Left ventricle myocardium inferior (tissue), 1 donor: ENCODE data around the gene CDC42EP1. TPM values are rescaled to one million over a fixed set of nuclear protein-coding genes. Genes with fewer than 3 reads are reported as not detected.
"Not testable (repeated sequence)": the region's sequence is repeated elsewhere in the genome, so short reads cannot be mapped to it uniquely, and the experiment has no call there.

Experiments
- DNase-seq: peaks from one replicate; pipeline ENCODE4 v3.0.0-alpha.2; 2020
- H3K27ac ChIP-seq: fragments of 200-600 bp; replicated peaks from 2 replicates; pipeline ENCODE4 v1.8.0; 2021
- H3K27me3 ChIP-seq: fragments of 200-600 bp; 2 replicates; pipeline ENCODE4 v1.8.0; 2021; ENCODE audit warnings: low read depth
- H3K36me3 ChIP-seq: fragments of 200-600 bp; 2 replicates; pipeline ENCODE4 v1.8.0; 2021
- H3K4me1 ChIP-seq: fragments of 200-600 bp; 2 replicates; pipeline ENCODE4 v1.8.0; 2021
- H3K4me3 ChIP-seq: fragments of 200-600 bp; 2 replicates; pipeline ENCODE4 v1.8.0; 2021; ENCODE audit warnings: mild to moderate bottlenecking, moderate library complexity
- H3K9me3 ChIP-seq: fragments of 200-600 bp; replicated peaks from 2 replicates; pipeline ENCODE4 v1.8.0; 2021
- CTCF ChIP-seq: fragments of 200-600 bp; IDR thresholded peaks from 2 replicates; pipeline ENCODE4 v1.8.0; 2021; ENCODE audit warnings: antibody characterized with exemption, mild to moderate bottlenecking, borderline replicate concordance
- intact Hi-C: fragments of 100-400 bp; cut with micrococcal nuclease; formaldehyde crosslinking; loops from one replicate; pipeline ENCODE4 v1.11.0; 2022
- total RNA-seq: library from RNA; stranded (reverse); fragmentation: NEBNext Ultra II Directional; extraction: Animal tissue kit (Norgen Biotek cat#: 25700); gene quantifications from one replicate; pipeline ENCODE4 v1.2.1, GENCODE V29; 2021
- donor health status: DM: no; HTN: yes; CAD: no; lungs with severe emphysema.

Gene CDC42EP1
- total RNA-seq, 1 donor from 2014 or later: 17.7 TPM

DNA sequence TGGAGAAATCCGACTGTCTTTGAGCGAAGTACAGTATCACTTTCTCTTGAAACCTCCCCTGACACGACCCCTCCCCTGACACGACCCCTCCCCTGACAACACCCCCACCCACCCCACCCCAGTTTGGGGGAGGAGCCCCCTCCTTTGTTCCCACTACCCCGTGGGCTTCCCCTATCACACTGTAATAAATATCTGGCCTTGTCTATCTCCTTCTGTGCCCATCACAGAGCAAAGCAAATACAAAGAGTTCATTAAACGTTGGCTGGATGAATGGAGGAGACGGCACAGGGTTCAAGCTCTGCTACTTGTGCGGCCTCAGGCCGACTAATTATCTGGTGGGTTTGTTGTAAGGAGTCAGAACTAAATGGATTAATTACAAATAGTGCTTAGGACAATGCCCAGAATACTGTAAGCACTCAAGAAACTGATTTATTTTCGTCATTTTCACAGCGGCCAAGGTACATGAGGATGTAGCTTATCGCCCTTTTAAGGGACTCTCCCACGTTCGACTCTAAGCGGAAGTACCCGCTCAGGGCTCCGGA, 47.7 kb downstream of the CDC42EP1 start:
- intact Hi-C loops: no loop called here
- H3K4me1 ChIP-seq: peaks cover 46% of the 10 kb centered on the region
- peak overlapping the region; percentile 98 for H3K27ac ChIP-seq
- H3K36me3 ChIP-seq: no peaks in the 10 kb centered on the region
- no peak for DNase-seq
- peak overlapping the region; percentile 92 for H3K4me3 ChIP-seq
- peaks cover 3% of the 10 kb centered on the region for H3K27me3 ChIP-seq
- no peak for TF ChIP-seq CTCF
- H3K9me3 ChIP-seq: no peaks in the 10 kb centered on the region

- Histone ChIP-seq H3K36me3 (no peaks in the 10 kb centered on the region), H3K27me3 (no peaks in the 10 kb centered on the region), H3K27ac (peak within 1 kb of the TSS; percentile 98), H3K9me3 (no peaks in the 10 kb centered on the region), H3K4me1 (peaks cover 48% of the 10 kb centered on the region), H3K4me3 (peak within 1 kb of the TSS; percentile 92)
- intact Hi-C loops: no loop called here
- DNase-seq: peak; percentile 96
- TF ChIP-seq CTCF: peak; percentile 25
Observed at GRCh38 chr22:37608477-37609239, 48.4 kb downstream of the CDC42EP1 start, which contains the start of gene GGA1. Gene GGA1, plus strand, starts transcription at chr22:37608834. Its CDS starts 27 bp downstream, at chr22:37608861.

GRCh38 chr22:37609240-37610152, 49.2 kb downstream of the CDC42EP1 start:
- Histone ChIP-seq H3K4me1 (peaks cover 51% of the 10 kb centered on the region), H3K9me3 (no peaks in the 10 kb centered on the region), H3K36me3 (peaks cover 6% of the 10 kb centered on the region), H3K27ac (peak overlapping the region; percentile 98), H3K4me3 (peak overlapping the region; percentile 92), H3K27me3 (no peaks in the 10 kb centered on the region)
- no peak for DNase-seq
- no peak for TF ChIP-seq CTCF
- intact Hi-C loops: no loop called here

GRCh38 chr22:37610153-37610475, 49.8 kb downstream of the CDC42EP1 start:
- peaks cover 51% of the 10 kb centered on the region for H3K4me1 ChIP-seq
- intact Hi-C loops, H3K27me3 ChIP-seq, DNase-seq, H3K9me3 ChIP-seq: not testable (repeated sequence)
- peak overlapping the region; percentile 92 for H3K4me3 ChIP-seq
- peaks cover 11% of the 10 kb centered on the region for H3K36me3 ChIP-seq
- peak overlapping the region; percentile 98 for H3K27ac ChIP-seq

DNA sequence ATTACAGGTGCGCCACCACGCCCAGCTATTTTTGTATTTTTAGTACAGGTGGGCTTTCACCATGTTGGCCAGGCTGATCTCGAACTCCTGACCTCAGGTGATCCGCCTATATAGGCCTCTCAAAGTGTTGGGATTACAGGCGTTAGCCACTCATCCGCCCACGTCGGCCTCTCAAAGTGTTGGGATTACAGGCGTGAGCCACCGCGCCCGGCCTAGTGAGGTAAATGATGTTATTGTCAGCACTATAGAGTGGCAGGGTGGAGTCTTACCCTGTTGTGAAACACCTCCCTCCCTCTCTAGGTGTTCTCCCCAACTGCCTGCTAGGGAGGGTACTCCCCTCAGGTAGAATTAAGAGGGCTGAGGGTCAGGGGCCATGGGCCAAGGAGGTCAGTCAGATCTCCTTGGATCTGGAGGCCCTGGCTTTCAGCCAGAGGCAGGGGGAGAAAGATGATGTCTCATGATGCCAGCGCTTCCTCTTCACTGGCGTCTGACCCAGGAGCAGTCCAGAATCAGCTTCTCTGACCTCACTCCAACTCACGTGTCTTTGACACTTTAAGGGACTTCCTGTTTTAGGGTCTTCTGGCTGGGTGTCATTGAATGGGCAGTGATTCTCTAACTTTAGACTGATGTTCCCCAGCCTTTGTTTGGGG, 50.3 kb downstream of the CDC42EP1 start:
- Histone ChIP-seq H3K36me3 (peaks cover 16% of the 10 kb centered on the region), H3K9me3 (no peaks in the 10 kb centered on the region), H3K4me3 (peak overlapping the region; percentile 92), H3K27me3 (no peaks in the 10 kb centered on the region), H3K27ac (peak overlapping the region; percentile 98), H3K4me1 (peaks cover 51% of the 10 kb centered on the region)
- no peak for TF ChIP-seq CTCF
- intact Hi-C loops: no loop called here
- DNase-seq: no peak
